Loucy (cell line): ENCODE results near the gene ENPEP.
A peak's percentile ranks its signal among the peaks of the same experiment; 100 is the strongest.

Experiments
- H2AFZ ChIP-seq: fragments of 200-600 bp; sonication (generic); 2 replicates; pipeline ENCODE4 v1.6.0; 2016; ENCODE audit warnings: antibody characterized with exemption, mild to moderate bottlenecking, low read length, moderate library complexity
- H3F3A ChIP-seq: fragments of 200-600 bp; 2 replicates; pipeline ENCODE4 v1.6.0; 2016; ENCODE audit warnings: antibody characterized with exemption, low read depth, mild to moderate bottlenecking
- H3K27me3 ChIP-seq: fragments of 200-600 bp; sonication (generic); 2 replicates; pipeline ENCODE4 v1.6.1; 2014; ENCODE audit warnings: low read length, mild to moderate bottlenecking; ENCODE audit not compliant: insufficient read depth, poor library complexity, severe bottlenecking
- H3K36me3 ChIP-seq: fragments of 200-600 bp; sonication (generic); 2 replicates; pipeline ENCODE4 v1.6.1; 2016; ENCODE audit warnings: low read length; ENCODE audit not compliant: insufficient read depth
- H3K4me1 ChIP-seq: fragments of 200-600 bp; sonication (generic); 2 replicates; pipeline ENCODE4 v1.5.1; 2014; ENCODE audit warnings: low read length, mild to moderate bottlenecking; ENCODE audit not compliant: insufficient read depth, poor library complexity, severe bottlenecking
- H3K4me2 ChIP-seq: fragments of 200-600 bp; sonication (generic); 2 replicates; pipeline ENCODE4 v1.6.0; 2014; ENCODE audit warnings: antibody characterized with exemption, low read length, low read depth, mild to moderate bottlenecking; ENCODE audit not compliant: poor library complexity, severe bottlenecking
- H3K4me3 ChIP-seq: fragments of 200-600 bp; sonication (generic); 2 replicates; pipeline ENCODE4 v1.5.1; 2014; ENCODE audit warnings: low read length, mild to moderate bottlenecking, mixed read lengths; ENCODE audit not compliant: poor library complexity, severe bottlenecking
- H3K79me2 ChIP-seq: fragments of 200-600 bp; sonication (generic); 2 replicates; pipeline ENCODE4 v1.6.1; 2014; ENCODE audit warnings: low read length; ENCODE audit not compliant: insufficient read depth
- H3K9ac ChIP-seq: fragments of 200-600 bp; sonication (generic); 2 replicates; pipeline ENCODE4 v1.6.0; 2014; ENCODE audit warnings: mild to moderate bottlenecking, low read depth, low read length, moderate library complexity; ENCODE audit not compliant: poor library complexity, severe bottlenecking
- H3K9me2 ChIP-seq: fragments of 200-600 bp; sonication (generic); replicated peaks from 2 replicates; pipeline ENCODE4 v1.6.1; 2016; ENCODE audit warnings: low read depth, low read length, mixed read lengths
- H3K9me3 ChIP-seq: fragments of 200-600 bp; sonication (generic); 2 replicates; pipeline ENCODE4 v1.6.1; 2014; ENCODE audit warnings: mild to moderate bottlenecking, antibody characterized with exemption, low read length, low read depth; ENCODE audit not compliant: insufficient read depth
- H4K20me1 ChIP-seq: fragments of 200-600 bp; sonication (generic); 2 replicates; pipeline ENCODE4 v1.6.0; 2014; ENCODE audit warnings: antibody characterized with exemption, low read length, mild to moderate bottlenecking; ENCODE audit not compliant: insufficient read depth, poor library complexity, severe bottlenecking
- EZH2phosphoT487 ChIP-seq: fragments of 200-600 bp; IDR thresholded peaks from 2 replicates; pipeline ENCODE4 v1.6.1; 2018; ENCODE audit warnings: antibody characterized with exemption, mild to moderate bottlenecking, moderate library complexity, borderline replicate concordance
- TF ChIP-seq, protein P1 (sequence below): fragments of 200-600 bp; sonication (generic); conservative IDR thresholded peaks from 2 replicates; pipeline ENCODE4 v1.5.1; 2014; ENCODE audit warnings: mild to moderate bottlenecking, antibody characterized with exemption, low read length

The ENPEP gene

DNA sequence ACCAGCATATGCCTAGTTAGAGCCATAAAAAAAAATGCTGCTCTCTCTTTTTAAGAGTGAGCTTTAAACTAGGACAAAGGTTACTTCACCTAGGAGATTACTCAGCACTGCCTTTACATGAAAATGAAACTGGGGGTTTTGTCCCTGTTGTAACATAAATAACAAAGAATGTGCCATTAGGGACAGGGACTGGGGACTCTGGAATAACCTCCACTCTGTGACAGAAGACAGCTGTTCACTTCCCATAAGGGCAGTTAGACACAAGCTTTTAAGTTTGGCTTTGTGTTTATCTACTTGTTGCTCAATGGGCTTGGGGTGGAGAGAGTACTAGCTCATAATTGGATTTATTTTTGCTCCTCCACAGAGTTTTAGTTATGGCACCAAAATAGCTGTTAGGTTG lies 11.9 kb downstream of the ENPEP start:
- peaks cover 12% of the 10 kb centered on the region for H3K4me1 ChIP-seq
- no peaks in the 10 kb centered on the region for H3K9me2 ChIP-seq
- H3K36me3 ChIP-seq: no peaks in the 10 kb centered on the region
- H3K9me3 ChIP-seq: no peaks in the 10 kb centered on the region
- H3K27me3 ChIP-seq: no peaks in the 10 kb centered on the region
- H2AFZ ChIP-seq: peak overlapping the region; percentile 77; the same call in 1 of the 2 replicates
- H3K4me2 ChIP-seq: peak overlapping the region; percentile 16
- no peak overlapping the region for H3K9ac ChIP-seq
- no peak overlapping the region for H3K4me3 ChIP-seq
- no peaks in the 10 kb centered on the region for H3K79me2 ChIP-seq
- TF ChIP-seq, protein P1, sequence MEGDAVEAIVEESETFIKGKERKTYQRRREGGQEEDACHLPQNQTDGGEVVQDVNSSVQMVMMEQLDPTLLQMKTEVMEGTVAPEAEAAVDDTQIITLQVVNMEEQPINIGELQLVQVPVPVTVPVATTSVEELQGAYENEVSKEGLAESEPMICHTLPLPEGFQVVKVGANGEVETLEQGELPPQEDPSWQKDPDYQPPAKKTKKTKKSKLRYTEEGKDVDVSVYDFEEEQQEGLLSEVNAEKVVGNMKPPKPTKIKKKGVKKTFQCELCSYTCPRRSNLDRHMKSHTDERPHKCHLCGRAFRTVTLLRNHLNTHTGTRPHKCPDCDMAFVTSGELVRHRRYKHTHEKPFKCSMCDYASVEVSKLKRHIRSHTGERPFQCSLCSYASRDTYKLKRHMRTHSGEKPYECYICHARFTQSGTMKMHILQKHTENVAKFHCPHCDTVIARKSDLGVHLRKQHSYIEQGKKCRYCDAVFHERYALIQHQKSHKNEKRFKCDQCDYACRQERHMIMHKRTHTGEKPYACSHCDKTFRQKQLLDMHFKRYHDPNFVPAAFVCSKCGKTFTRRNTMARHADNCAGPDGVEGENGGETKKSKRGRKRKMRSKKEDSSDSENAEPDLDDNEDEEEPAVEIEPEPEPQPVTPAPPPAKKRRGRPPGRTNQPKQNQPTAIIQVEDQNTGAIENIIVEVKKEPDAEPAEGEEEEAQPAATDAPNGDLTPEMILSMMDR: no peak
- TF ChIP-seq EZH2phosphoT487: no peak
- H4K20me1 ChIP-seq: no peaks in the 10 kb centered on the region
- no peaks in the 10 kb centered on the region for H3F3A ChIP-seq

DNA sequence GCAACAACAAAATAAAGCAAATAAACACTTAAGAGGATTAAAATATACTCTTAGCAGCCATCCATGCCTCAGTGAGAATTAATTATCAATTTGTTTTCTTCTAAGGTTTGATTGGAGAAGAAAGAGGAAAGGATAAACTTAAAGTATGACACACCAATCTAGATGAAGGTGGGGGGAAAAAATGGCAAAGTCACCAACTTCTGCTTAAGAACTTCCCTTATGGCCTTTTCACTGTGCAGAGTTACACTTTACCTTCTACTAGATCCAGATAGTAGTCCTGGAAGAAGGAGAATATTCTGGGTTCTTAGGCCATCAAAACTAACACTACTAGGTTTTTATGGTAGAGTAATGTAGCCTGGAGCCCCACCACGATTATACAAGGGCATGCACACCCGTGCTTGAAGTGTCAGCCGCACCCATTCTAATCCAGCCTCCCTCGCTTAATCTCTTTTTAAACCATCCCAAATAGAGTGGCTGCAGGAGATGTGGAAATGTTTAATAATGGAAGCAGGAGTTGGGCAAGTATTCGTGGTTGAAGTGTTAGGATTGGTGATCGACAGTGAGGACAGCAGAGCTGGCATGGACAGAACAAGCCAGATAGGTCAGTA lies 14.1 kb downstream of the ENPEP start:
- Histone ChIP-seq H3K4me3 (no peak overlapping the region), H3K9me3 (no peaks in the 10 kb centered on the region), H4K20me1 (no peaks in the 10 kb centered on the region), H2AFZ (no peak overlapping the region), H3F3A (no peaks in the 10 kb centered on the region), H3K9ac (no peak overlapping the region), H3K4me1 (peaks cover 12% of the 10 kb centered on the region), H3K9me2 (no peaks in the 10 kb centered on the region), H3K4me2 (no peak overlapping the region), H3K36me3 (no peaks in the 10 kb centered on the region), H3K79me2 (no peaks in the 10 kb centered on the region), H3K27me3 (no peaks in the 10 kb centered on the region)
- no peak for TF ChIP-seq EZH2phosphoT487
- TF ChIP-seq, protein P1: no peak

DNA sequence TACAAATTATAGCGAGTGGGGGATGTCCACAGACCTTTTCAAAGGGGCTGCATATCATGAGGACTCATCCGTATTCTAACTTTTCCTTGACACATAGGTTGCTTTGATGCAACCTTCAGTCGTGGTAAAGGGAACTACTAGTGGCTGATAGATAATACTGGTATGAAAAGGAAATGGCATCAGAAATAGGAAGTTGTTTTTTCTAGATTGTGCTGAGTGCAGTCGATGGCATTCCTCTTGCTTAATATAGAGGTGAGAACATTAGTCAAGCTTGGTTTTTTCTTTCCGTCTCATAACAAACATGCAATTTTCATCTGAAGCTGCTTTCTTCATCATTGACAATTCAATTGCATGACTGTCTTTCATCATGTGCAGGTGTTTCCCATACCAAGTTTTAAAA lies 16.6 kb downstream of the ENPEP start:
- H3K9me2 ChIP-seq: no peaks in the 10 kb centered on the region
- peaks cover 9% of the 10 kb centered on the region for H3K4me1 ChIP-seq
- H3K4me3 ChIP-seq: no peak overlapping the region
- H3K79me2 ChIP-seq: no peaks in the 10 kb centered on the region
- no peaks in the 10 kb centered on the region for H3K36me3 ChIP-seq
- H3F3A ChIP-seq: no peaks in the 10 kb centered on the region
- H3K27me3 ChIP-seq: no peaks in the 10 kb centered on the region
- H2AFZ ChIP-seq: peak overlapping the region; percentile 49
- H4K20me1 ChIP-seq: no peaks in the 10 kb centered on the region
- H3K9me3 ChIP-seq: no peaks in the 10 kb centered on the region
- H3K9ac ChIP-seq: no peak overlapping the region
- H3K4me2 ChIP-seq: peak overlapping the region; percentile 9
- TF ChIP-seq EZH2phosphoT487: no peak
- TF ChIP-seq, protein P1: no peak; the same call in 1 of the 2 replicates
